Activated CD4-positive, alpha-beta T cell treated with anti-CD3 and anti-CD28 coated beads, Interleukin-2, amount 10 ng/mL, durations not matched to agents 24 days and 14 days (primary cell): Measurements from ENCODE around the gene TSC2. TPM values are rescaled to one million over a fixed set of nuclear protein-coding genes. Genes with fewer than 3 reads are reported as not detected.
"Not testable (repeated sequence)": the region's sequence is repeated elsewhere in the genome, so short reads cannot be mapped to it uniquely, and the experiment has no call there.

Experiments
- DNase-seq: peaks from one replicate; pipeline ENCODE4 v3.0.0; 2022
- H3K27ac Mint-ChIP-seq: one replicate; pipeline ENCODE4 v1.8.0; 2022; ENCODE audit warnings: mild to moderate bottlenecking, mixed read lengths
- H3K27me3 Mint-ChIP-seq: one replicate; pipeline ENCODE4 v1.8.0; 2022; ENCODE audit warnings: mixed read lengths
- H3K36me3 Mint-ChIP-seq: one replicate; pipeline ENCODE4 v1.8.0; 2022; ENCODE audit warnings: low read depth, mild to moderate bottlenecking, mixed read lengths
- H3K4me1 Mint-ChIP-seq: one replicate; pipeline ENCODE4 v1.8.0; 2021; ENCODE audit warnings: mixed read lengths
- H3K4me3 Mint-ChIP-seq: one replicate; pipeline ENCODE4 v1.8.0; 2022; ENCODE audit warnings: mild to moderate bottlenecking, moderate library complexity, mixed read lengths
- H3K9me3 Mint-ChIP-seq: one replicate; pipeline ENCODE4 v1.8.0; 2021; ENCODE audit warnings: mixed read lengths
- intact Hi-C: fragments of 100-400 bp; cut with micrococcal nuclease; formaldehyde crosslinking; loops from one replicate; pipeline ENCODE4 v1.15.1; 2023
- total RNA-seq: library from RNA; stranded (reverse); gene quantifications from 2 replicates; pipeline ENCODE4 v1.2.3, GENCODE V29; 2022

TSC2 gene
- total RNA-seq, 1 donor from 2014 or later, result 98.8 TPM

- H3K27me3 Mint-ChIP-seq, H3K4me3 Mint-ChIP-seq, intact Hi-C loops, H3K9me3 Mint-ChIP-seq, H3K27ac Mint-ChIP-seq, H3K4me1 Mint-ChIP-seq, DNase-seq: not testable (repeated sequence)
- H3K36me3 Mint-ChIP-seq, result peaks cover 11% of the 10 kb centered on the region
Observed at GRCh38 chr16:2105769-2106168, 58.0 kb downstream of the TSC2 start.

- intact Hi-C loops, H3K36me3 Mint-ChIP-seq, DNase-seq, H3K9me3 Mint-ChIP-seq, H3K27me3 Mint-ChIP-seq, H3K4me3 Mint-ChIP-seq, H3K4me1 Mint-ChIP-seq, H3K27ac Mint-ChIP-seq: not testable (repeated sequence)
Observed at GRCh38 chr16:2106211-2106610, 58.4 kb downstream of the TSC2 start.

GRCh38 chr16:2107121-2107790 lies 59.5 kb downstream of the TSC2 start:
- H3K27ac Mint-ChIP-seq, H3K9me3 Mint-ChIP-seq, DNase-seq, intact Hi-C loops, H3K27me3 Mint-ChIP-seq, H3K4me3 Mint-ChIP-seq, H3K36me3 Mint-ChIP-seq, H3K4me1 Mint-ChIP-seq: not testable (repeated sequence)

DNA sequence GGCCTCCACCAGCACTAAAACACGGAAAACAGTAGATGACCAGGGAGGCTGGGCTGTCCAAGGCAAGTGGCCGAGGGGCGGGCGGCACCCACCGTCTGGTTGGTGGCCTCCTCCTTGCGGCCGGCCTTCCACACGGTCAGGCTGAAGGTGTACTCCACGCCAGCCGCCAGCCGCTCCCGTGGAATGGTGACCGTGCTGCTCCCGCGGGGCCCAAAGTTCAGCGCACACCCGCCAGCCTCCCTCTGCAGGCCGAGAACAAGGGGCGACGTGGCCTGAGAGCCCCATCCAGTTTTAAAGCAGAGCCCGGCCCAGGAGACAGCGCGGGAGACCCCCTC lies 60.0 kb downstream of the TSC2 start:
- DNase-seq, H3K27ac Mint-ChIP-seq, H3K27me3 Mint-ChIP-seq, H3K4me1 Mint-ChIP-seq, H3K9me3 Mint-ChIP-seq, H3K4me3 Mint-ChIP-seq, H3K36me3 Mint-ChIP-seq, intact Hi-C loops: not testable (repeated sequence)

DNA sequence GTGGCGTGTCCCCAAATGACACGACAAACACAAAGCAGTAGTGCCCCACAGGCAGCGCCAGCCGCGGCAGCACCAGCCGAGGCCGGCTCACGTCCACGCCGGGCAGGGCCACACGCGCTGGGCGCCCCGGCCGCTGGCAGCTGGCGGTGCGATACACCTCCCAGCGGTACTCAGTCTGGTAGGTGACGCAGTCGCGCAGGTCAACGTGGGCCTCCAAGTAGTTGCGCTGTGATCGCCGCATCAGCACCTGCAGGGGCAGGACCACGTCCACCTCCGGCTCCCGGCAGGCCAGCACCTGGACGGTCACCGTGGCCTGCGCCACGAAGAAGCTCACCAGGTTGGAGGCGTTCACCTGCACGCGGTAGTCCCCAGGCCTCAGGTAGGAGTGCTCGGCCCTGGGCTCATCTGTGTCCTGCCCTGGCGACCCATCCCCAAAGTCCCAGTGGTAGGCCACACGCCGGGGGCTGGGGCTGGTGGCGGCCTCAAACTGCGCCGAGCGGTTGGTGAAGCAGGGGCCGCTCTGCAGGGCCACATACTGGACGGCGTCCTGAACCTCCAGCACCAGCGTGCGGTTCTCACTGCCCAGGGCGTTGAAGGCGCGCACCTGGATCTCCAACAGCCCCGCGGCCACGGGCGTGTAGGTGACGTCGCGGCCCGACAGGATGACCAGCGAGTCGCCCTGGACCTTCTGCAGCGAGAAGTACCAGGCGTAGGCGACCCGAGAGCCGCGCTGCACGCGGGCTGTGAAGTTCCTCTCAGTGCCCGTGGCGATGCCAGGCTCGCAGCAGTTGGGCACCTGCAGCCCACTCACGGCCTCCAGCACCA lies 60.9 kb downstream of the TSC2 start:
- not testable (repeated sequence) for H3K4me3 Mint-ChIP-seq

DNA sequence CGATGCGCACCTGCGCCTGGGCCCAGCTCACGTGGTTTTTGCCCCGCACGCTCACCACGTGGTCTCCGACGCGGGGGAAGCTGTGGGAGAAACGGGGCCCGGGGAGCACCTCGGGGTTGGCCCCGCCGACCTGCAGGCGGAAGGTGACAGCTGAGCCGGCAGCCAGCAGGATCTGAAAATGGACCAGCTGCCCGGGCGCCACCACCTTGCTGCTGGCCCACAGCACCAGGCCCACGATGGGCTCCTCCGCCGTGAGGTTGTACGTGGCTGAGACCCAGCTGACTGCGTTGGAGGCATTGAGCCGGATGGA lies 61.4 kb downstream of the TSC2 start:
- H3K27ac Mint-ChIP-seq, H3K36me3 Mint-ChIP-seq, H3K4me3 Mint-ChIP-seq, intact Hi-C loops, H3K9me3 Mint-ChIP-seq, DNase-seq, H3K27me3 Mint-ChIP-seq, H3K4me1 Mint-ChIP-seq: not testable (repeated sequence)

More for the DNA sequence above, 60.9 kb downstream of the TSC2 start:
- H3K4me1 Mint-ChIP-seq, intact Hi-C loops, H3K36me3 Mint-ChIP-seq, H3K27ac Mint-ChIP-seq, DNase-seq, H3K9me3 Mint-ChIP-seq, H3K27me3 Mint-ChIP-seq: not testable (repeated sequence)

DNA sequence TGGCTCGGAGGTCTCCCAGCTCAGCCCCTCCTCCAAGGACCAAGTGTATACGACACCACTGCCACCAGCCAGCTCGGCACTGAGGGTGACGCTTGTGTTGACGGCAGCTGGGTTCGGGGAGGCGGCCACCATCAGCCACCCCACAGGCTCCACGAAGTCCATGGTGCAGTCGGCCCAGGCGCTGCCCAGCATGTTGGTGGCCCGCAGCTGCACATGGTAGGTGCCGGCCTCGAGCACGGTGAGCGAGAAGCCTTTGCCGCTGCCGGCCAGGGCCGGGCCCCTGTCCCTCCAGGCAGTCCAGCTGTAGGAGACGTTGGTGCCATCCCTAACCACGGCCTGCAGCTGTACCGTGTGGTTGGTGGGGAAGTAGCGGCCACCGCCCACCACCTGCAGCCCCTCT lies 62.1 kb downstream of the TSC2 start:
- H3K4me3 Mint-ChIP-seq, H3K9me3 Mint-ChIP-seq, H3K4me1 Mint-ChIP-seq, H3K36me3 Mint-ChIP-seq, intact Hi-C loops, H3K27me3 Mint-ChIP-seq, DNase-seq, H3K27ac Mint-ChIP-seq: not testable (repeated sequence)

DNA sequence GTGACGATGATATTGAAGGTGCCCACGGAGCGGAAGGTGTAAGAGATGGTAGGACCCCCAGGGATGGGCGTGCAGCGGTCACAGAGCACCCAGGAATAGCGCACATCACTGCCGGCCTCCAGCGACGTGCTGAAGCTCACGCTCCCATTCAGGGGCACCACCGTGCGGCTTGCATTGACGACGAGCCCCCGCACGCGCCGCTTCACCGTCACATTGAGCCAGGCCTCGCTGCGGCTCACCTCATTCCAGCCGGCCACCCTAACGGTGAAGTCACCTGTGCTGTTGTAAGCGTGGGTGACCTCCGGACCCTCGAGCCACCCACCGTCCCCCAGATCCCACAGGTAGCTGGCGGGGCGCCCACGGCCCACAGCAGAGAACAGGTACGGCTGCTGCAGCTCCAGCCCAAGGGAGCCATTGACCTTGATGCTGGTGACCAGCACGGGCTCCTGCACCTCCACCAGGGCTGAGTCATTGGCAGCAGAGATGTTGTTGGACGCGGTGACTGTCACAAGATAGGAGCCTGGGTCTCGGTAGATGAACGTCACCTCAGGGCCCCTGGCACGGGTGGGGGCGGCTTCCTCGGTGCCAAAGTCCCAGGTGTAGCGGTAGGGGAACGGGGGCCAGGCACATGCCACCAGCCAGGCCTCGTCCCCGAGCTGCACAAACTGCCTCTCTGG lies 62.7 kb downstream of the TSC2 start:
- intact Hi-C loops, H3K4me1 Mint-ChIP-seq, H3K27me3 Mint-ChIP-seq, H3K4me3 Mint-ChIP-seq, H3K27ac Mint-ChIP-seq, H3K36me3 Mint-ChIP-seq, H3K9me3 Mint-ChIP-seq, DNase-seq: not testable (repeated sequence)

DNA sequence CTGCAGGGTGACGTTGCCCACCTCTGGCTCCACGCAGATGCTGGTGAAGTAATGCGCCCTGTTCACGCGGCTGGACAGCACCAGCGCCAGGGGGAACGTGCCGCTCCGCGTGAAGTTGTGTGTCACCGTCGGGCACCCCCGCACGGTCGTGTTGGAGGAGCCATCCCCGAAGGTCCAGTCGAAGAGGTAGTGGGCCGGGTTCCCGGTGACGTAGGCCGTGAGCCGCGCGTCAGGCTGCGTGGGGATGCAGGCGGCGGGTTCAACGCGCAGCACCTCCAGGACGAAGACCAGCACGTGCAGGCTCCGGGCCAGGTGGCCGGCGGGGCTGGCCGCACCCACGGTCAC lies 63.2 kb downstream of the TSC2 start:
- H3K9me3 Mint-ChIP-seq, H3K27me3 Mint-ChIP-seq, DNase-seq, H3K4me3 Mint-ChIP-seq, H3K27ac Mint-ChIP-seq, H3K4me1 Mint-ChIP-seq, H3K36me3 Mint-ChIP-seq, intact Hi-C loops: not testable (repeated sequence)

GRCh38 chr16:2111412-2112335 lies 63.9 kb downstream of the TSC2 start:
- intact Hi-C loops, H3K36me3 Mint-ChIP-seq, H3K4me1 Mint-ChIP-seq, DNase-seq, H3K27ac Mint-ChIP-seq, H3K4me3 Mint-ChIP-seq, H3K27me3 Mint-ChIP-seq, H3K9me3 Mint-ChIP-seq: not testable (repeated sequence)

- H3K27me3 Mint-ChIP-seq, DNase-seq, H3K9me3 Mint-ChIP-seq, H3K27ac Mint-ChIP-seq, H3K4me3 Mint-ChIP-seq, H3K36me3 Mint-ChIP-seq, intact Hi-C loops, H3K4me1 Mint-ChIP-seq: not testable (repeated sequence)
Observed at GRCh38 chr16:2112539-2113106, 64.8 kb downstream of the TSC2 start.

- DNase-seq, H3K9me3 Mint-ChIP-seq, intact Hi-C loops, H3K4me1 Mint-ChIP-seq, H3K4me3 Mint-ChIP-seq, H3K27me3 Mint-ChIP-seq, H3K27ac Mint-ChIP-seq, H3K36me3 Mint-ChIP-seq: not testable (repeated sequence)
Observed at GRCh38 chr16:2114225-2114624, 66.4 kb downstream of the TSC2 start.

GRCh38 chr16:2114885-2115590 lies 67.3 kb downstream of the TSC2 start:
- H3K4me1 Mint-ChIP-seq, H3K36me3 Mint-ChIP-seq, H3K4me3 Mint-ChIP-seq, H3K9me3 Mint-ChIP-seq, H3K27ac Mint-ChIP-seq, DNase-seq, H3K27me3 Mint-ChIP-seq, intact Hi-C loops: not testable (repeated sequence)
